Smooth muscle cell (in vitro differentiated cells): Measurements from ENCODE around the gene ZSCAN12. TPM values are rescaled to one million over a fixed set of nuclear protein-coding genes. Genes with fewer than 3 reads are reported as not detected.

ENCODE experiments used
- DNase-seq: peaks from one replicate; lab custom pipeline; 2025; ENCODE audit not compliant: unreplicated experiment; lab: John Stamatoyannopoulos, UW
- H2AFZ ChIP-seq: fragments of 200-600 bp; sonication (generic); 2 replicates; pipeline ENCODE4 v1.6.0; 2016; ENCODE audit warnings: antibody characterized with exemption, low read depth, mild to moderate bottlenecking
- H3F3A ChIP-seq: fragments of 200-600 bp; sonication (generic); 2 replicates; pipeline ENCODE4 v1.6.0; 2017; ENCODE audit warnings: antibody characterized with exemption, low read depth
- H3K27ac ChIP-seq: fragments of 200-600 bp; sonication (generic); 2 replicates; pipeline ENCODE4 v1.5.1; 2016; ENCODE audit warnings: low read depth, mild to moderate bottlenecking
- H3K27me3 ChIP-seq: fragments of 200-600 bp; sonication (generic); 2 replicates; pipeline ENCODE4 v1.6.1; 2016; ENCODE audit warnings: low read depth, mild to moderate bottlenecking
- H3K36me3 ChIP-seq: fragments of 200-600 bp; sonication (generic); 2 replicates; pipeline ENCODE4 v1.5.1; 2016; ENCODE audit warnings: low read depth
- H3K4me1 ChIP-seq: fragments of 200-600 bp; sonication (generic); 2 replicates; pipeline ENCODE4 v1.5.1; 2016; ENCODE audit warnings: low read depth
- H3K4me2 ChIP-seq: fragments of 200-600 bp; sonication (generic); 2 replicates; pipeline ENCODE4 v1.6.0; 2016; ENCODE audit warnings: mild to moderate bottlenecking
- H3K4me3 ChIP-seq: fragments of 200-600 bp; sonication (generic); 2 replicates; pipeline ENCODE4 v1.5.1; 2016; ENCODE audit warnings: mild to moderate bottlenecking
- H3K79me2 ChIP-seq: fragments of 200-600 bp; sonication (generic); 2 replicates; pipeline ENCODE4 v1.6.0; 2016; ENCODE audit warnings: low read depth, mild to moderate bottlenecking
- H3K9ac ChIP-seq: fragments of 200-600 bp; sonication (generic); 2 replicates; pipeline ENCODE4 v1.6.0; 2016; ENCODE audit warnings: low read depth
- H3K9me3 ChIP-seq: fragments of 200-600 bp; sonication (generic); replicated peaks from 2 replicates; pipeline ENCODE4 v1.5.1; 2016; ENCODE audit warnings: low read depth
- H4K20me1 ChIP-seq: fragments of 200-600 bp; sonication (generic); 2 replicates; pipeline ENCODE4 v1.6.0; 2016; ENCODE audit warnings: low read depth
- CTCF ChIP-seq: fragments of 200-600 bp; sonication (generic); IDR thresholded peaks from 2 replicates; pipeline ENCODE4 v1.5.1; 2017; ENCODE audit warnings: borderline replicate concordance, mild to moderate bottlenecking, antibody characterized with exemption; ENCODE audit not compliant: insufficient read depth, poor library complexity, severe bottlenecking
- WGBS: methylation state at CpG from one replicate; pipeline ENCODE4 v1.1.7; 2016; ENCODE audit warnings: low lambda C conversion rate; 5-methylcytosine and 5-hydroxymethylcytosine counted together
- polyA plus RNA-seq: library from polyadenylated mRNA; unstranded; fragments of >200 nt; fragmentation: Nextera tagmentation; extraction: Ambion mirVana; gene quantifications from 2 replicates; pipeline ENCODE4 v1.2.1, GENCODE V29; 2016
- total RNA-seq: library from RNA; depleted of rRNA; stranded (reverse); fragments of >200 nt; gene quantifications from 2 replicates; pipeline ENCODE4 v1.2.3, GENCODE V29; 2014

ZSCAN12 gene
- total and polyA plus RNA-seq, 2 experiments from 2014 or later: 1.3 to 6.8 TPM

- no peak for DNase-seq
- peaks cover 20% of the 10 kb centered on the region for H3K4me1 ChIP-seq
- H3K9ac ChIP-seq: no peak overlapping the region
- H3K9me3 ChIP-seq: no peaks in the 10 kb centered on the region
- peaks cover 17% of the 10 kb centered on the region for H3K79me2 ChIP-seq
- H3K4me2 ChIP-seq: no peak overlapping the region
- no peak overlapping the region for H2AFZ ChIP-seq
- TF ChIP-seq CTCF: no peak
- peaks cover 10% of the 10 kb centered on the region for H3K27me3 ChIP-seq
- WGBS: 96% methylated on average over 2 of the region's 2 CpGs
- H3F3A ChIP-seq: peaks cover 3% of the 10 kb centered on the region
- no peaks in the 10 kb centered on the region for H4K20me1 ChIP-seq
- peaks cover 4% of the 10 kb centered on the region for H3K36me3 ChIP-seq
- H3K4me3 ChIP-seq: no peak overlapping the region
- H3K27ac ChIP-seq: no peak overlapping the region
Observed at GRCh38 chr6:28402197-28402596, 2.6 kb upstream of the ZSCAN12 start.

- H3K9ac ChIP-seq: no peak overlapping the region
- no peak for TF ChIP-seq CTCF
- H3K4me1 ChIP-seq: peaks cover 24% of the 10 kb centered on the region
- H3F3A ChIP-seq: peaks cover 3% of the 10 kb centered on the region
- WGBS: 97% methylated on average over 1 of the region's 1 CpG
- H3K36me3 ChIP-seq: peaks cover 4% of the 10 kb centered on the region
- no peaks in the 10 kb centered on the region for H4K20me1 ChIP-seq
- no peaks in the 10 kb centered on the region for H3K9me3 ChIP-seq
- peaks cover 27% of the 10 kb centered on the region for H3K79me2 ChIP-seq
- H2AFZ ChIP-seq: no peak overlapping the region
- no peak overlapping the region for H3K27ac ChIP-seq
- no peak for DNase-seq
- no peak overlapping the region for H3K4me2 ChIP-seq
- H3K27me3 ChIP-seq: peaks cover 10% of the 10 kb centered on the region
- H3K4me3 ChIP-seq: no peak overlapping the region
Observed at GRCh38 chr6:28401172-28401571, 1.6 kb upstream of the ZSCAN12 start.

- 22% methylated on average over 8 of the region's 8 CpGs for WGBS
Observed at GRCh38 chr6:28400122-28400451, 540 bp upstream of the ZSCAN12 start.

More at GRCh38 chr6:28400122-28400451, 540 bp upstream of the ZSCAN12 start:
- Histone ChIP-seq H3F3A (peaks cover 3% of the 10 kb centered on the region), H3K9ac (peak overlapping the region; percentile 83), H3K9me3 (no peaks in the 10 kb centered on the region), H4K20me1 (peaks cover 7% of the 10 kb centered on the region), H3K27ac (peak overlapping the region; percentile 28), H2AFZ (peak overlapping the region; percentile 99), H3K36me3 (peaks cover 4% of the 10 kb centered on the region), H3K4me3 (peak overlapping the region; percentile 91), H3K4me1 (peaks cover 24% of the 10 kb centered on the region), H3K4me2 (peak overlapping the region; percentile 99), H3K27me3 (peaks cover 10% of the 10 kb centered on the region), H3K79me2 (peaks cover 38% of the 10 kb centered on the region)
- DNase-seq: no peak
- no peak for TF ChIP-seq CTCF
